Prostate gland (tissue), 2 donors: ENCODE results near the gene SMARCA2.

Source experiments
- CTCF ChIP-seq, 4 experiments: fragments of 200-600 bp in 2 of 4; fragments of 450-650 bp in 2 of 4; sonication (generic) in 2 of 4; IDR thresholded peaks; 1 replicate in 3 of 4; 2 replicates in 1 of 4; pipeline ENCODE4 v1.5.1; 2016 to 2019; ENCODE audit warnings: antibody characterized with exemption in 4 of 4, mild to moderate bottlenecking in 2 of 4, moderate library complexity in 2 of 4
- POLR2A ChIP-seq: fragments of 450-650 bp; IDR thresholded peaks from one replicate; pipeline ENCODE4 v1.6.1; 2016; ENCODE audit warnings: antibody characterized with exemption, mild to moderate bottlenecking

- TF ChIP-seq CTCF (IDR thresholded peaks at IDR 0.05) (no peak), POLR2A (no peak)
Observed at GRCh38 chr9:2130941-2131340, 115.8 kb downstream of the SMARCA2 start.
